Measurements from ENCODE around the gene TNIP3.

TNIP3 gene

DNA sequence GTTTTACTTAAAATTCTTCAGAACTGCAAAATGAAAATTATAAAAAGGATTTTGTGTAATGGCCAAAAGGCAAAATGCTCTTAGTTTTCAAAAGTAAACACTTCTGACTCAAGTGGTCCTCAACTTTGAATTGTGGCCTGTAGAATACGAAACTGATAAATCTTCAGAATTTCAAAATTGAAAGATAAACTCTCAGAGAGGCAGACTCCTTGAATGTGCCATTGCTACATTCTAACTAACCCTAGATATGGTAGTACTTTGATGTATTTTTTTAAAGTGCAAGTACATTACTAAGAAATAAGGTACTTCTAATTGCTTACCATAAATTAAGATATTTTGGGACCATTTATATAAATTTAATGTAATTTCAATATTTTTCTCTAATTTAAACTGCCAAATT is 44.4 kb downstream of the TNIP3 start:
- POLR2A ChIA-PET, result no interaction called here
- no peak for DNase-seq (ENCODE audit: extremely low spot score)
- CTCF ChIA-PET, result interaction anchor here (1.0 to 2.4 kb wide), 3 partner anchors 9 to 14 kb away, joined by 3 to 5 read pairs (median 4); no protein-coding TSS in a partner anchor
- TF ChIP-seq, protein P1, sequence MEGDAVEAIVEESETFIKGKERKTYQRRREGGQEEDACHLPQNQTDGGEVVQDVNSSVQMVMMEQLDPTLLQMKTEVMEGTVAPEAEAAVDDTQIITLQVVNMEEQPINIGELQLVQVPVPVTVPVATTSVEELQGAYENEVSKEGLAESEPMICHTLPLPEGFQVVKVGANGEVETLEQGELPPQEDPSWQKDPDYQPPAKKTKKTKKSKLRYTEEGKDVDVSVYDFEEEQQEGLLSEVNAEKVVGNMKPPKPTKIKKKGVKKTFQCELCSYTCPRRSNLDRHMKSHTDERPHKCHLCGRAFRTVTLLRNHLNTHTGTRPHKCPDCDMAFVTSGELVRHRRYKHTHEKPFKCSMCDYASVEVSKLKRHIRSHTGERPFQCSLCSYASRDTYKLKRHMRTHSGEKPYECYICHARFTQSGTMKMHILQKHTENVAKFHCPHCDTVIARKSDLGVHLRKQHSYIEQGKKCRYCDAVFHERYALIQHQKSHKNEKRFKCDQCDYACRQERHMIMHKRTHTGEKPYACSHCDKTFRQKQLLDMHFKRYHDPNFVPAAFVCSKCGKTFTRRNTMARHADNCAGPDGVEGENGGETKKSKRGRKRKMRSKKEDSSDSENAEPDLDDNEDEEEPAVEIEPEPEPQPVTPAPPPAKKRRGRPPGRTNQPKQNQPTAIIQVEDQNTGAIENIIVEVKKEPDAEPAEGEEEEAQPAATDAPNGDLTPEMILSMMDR (IDR thresholded peaks at IDR 0.05; ENCODE audit: control extremely low read depth, extremely low read depth, low read depth, missing control alignments), result no peak

DNA sequence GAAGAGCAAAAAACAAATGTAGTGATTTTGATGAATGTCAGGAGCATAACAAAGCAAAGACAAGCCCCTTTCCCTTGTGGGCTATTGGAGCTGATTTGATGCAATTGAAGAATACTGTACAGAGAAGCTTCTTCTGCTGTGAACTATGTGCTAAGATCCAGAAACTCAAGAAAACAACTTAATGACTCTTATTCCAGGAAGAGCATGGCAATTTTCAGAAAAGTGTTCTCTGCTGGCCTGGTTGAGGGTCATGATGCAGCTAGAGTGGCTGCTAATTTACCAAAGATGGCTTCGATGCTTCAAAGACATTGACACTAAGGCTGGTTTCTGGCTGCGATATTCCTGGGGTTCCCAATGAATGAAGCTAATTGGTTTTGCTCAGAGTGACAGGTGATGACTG is 45.8 kb downstream of the TNIP3 start:
- TF ChIP-seq, protein P1 (IDR thresholded peaks at IDR 0.05; ENCODE audit: control extremely low read depth, extremely low read depth, low read depth, missing control alignments), result no peak
- POLR2A ChIA-PET, result no interaction called here
- CTCF ChIA-PET, result interaction anchor here (1.3 to 2.4 kb wide), 5 partner anchors 8 to 190 kb away, joined by 3 to 8 read pairs (median 4); no protein-coding TSS in a partner anchor
- no peak for DNase-seq (ENCODE audit: extremely low spot score)

DNA sequence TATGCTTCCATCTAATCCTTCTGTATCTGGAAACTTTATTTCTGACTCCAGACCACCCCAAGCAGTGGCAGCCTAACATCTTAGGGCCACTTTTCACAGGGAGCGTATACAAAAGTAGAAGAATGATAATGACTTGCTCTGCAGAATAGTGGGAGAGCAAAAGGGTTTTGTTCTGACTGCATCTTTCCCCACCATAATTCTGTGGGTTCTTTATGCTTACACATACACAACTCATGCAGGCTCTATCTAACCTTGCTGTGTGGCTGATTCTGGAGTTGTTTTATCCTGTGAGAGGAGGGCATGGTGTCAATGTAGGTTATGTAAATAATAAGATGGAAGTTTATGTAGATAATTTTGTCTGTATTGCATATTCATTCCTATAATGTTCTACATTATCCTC is 49.4 kb downstream of the TNIP3 start:
- CTCF ChIA-PET, result no interaction called here
- DNase-seq (ENCODE audit: extremely low spot score), result no peak
- TF ChIP-seq, protein P1 (IDR thresholded peaks at IDR 0.05; ENCODE audit: control extremely low read depth, extremely low read depth, low read depth, missing control alignments), result no peak
- POLR2A ChIA-PET, result no interaction called here

DNA sequence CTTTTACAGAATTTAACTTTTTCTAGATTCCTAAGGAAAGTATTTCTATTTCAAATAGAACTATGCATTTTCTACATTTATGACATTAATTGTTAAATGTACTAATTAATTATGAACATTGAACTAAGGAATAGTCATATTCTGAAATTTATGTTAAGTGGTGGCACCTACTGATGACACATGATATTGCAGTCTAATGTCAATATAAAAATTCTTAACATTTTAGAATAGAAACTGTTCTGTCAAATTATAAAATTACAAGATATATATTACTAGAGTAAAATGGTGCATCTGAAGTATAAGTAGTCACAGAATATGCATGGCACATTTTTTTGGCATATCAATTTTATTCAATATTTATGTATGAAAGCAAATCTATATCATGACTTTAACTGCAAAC is 51.6 kb downstream of the TNIP3 start:
- TF ChIP-seq, protein P1 (IDR thresholded peaks at IDR 0.05; ENCODE audit: control extremely low read depth, extremely low read depth, low read depth, missing control alignments), result peak; percentile 31
- DNase-seq (ENCODE audit: extremely low spot score), result no peak
- CTCF ChIA-PET, result interaction anchor here (1.1 to 1.7 kb wide), 3 partner anchors 11 to 195 kb away, joined by 3 to 5 read pairs (median 4); no protein-coding TSS in a partner anchor

DNA sequence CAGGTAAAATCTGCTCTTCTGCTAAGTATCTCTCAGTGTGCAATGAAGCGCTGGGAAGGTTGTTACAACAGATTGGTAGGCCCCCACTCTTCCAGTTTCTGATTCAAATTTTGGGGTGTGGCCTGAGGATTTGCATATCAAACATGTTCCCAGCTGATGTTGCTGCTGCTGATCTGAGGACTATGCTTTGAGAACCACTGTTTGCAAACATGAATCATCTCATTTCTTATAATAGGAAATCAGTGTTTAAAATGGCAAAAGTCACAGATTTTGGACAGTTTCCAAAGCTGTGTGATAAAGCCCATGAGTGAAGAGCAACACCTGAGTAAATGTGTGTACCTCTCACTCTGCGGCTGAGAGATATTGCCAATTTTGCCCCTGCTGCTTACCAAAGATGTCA is 55.6 kb downstream of the TNIP3 start:
- ChIA-PET POLR2A (no interaction called here), CTCF (interaction anchor here (0.7 to 1.8 kb wide), 4 partner anchors 10 to 24 kb away, joined by 3 to 4 read pairs (median 4); no protein-coding TSS in a partner anchor)
- DNase-seq (ENCODE audit: extremely low spot score), result no peak
- TF ChIP-seq, protein P1 (IDR thresholded peaks at IDR 0.05; ENCODE audit: control extremely low read depth, extremely low read depth, low read depth, missing control alignments), result no peak

More for the DNA sequence above, 51.6 kb downstream of the TNIP3 start:
- POLR2A ChIA-PET, result no interaction called here

DNA sequence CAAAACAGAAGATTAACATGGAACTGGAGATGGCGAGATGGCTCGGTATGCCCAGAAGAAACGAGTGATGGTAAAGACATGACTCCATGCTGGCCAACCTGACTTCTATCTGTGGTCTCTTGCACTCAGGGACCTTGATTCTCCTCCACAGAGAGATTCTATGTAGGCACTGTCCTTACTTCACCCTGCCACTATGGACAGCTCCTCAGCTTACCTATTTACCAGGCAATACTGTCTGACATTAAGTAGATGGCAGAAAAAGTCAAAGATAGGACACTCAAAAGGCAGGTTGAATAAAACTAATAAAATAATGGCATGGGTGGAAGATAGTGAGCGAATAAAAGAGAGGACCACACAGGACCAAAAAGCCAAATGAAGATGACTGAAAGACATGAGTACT is 56.6 kb downstream of the TNIP3 start:
- POLR2A ChIA-PET, result no interaction called here
- no peak for DNase-seq (ENCODE audit: extremely low spot score)
- TF ChIP-seq, protein P1 (IDR thresholded peaks at IDR 0.05; ENCODE audit: control extremely low read depth, extremely low read depth, low read depth, missing control alignments), result no peak
- CTCF ChIA-PET, result interaction anchor here (1.8 kb wide), 1 partner anchor 11 kb away, joined by 4 read pairs; no protein-coding TSS in a partner anchor

Data from GM10248 (cell line).